Mesothelial cell of epicardium (in vitro differentiated cells): ENCODE data around the gene ANKS1B. TPM values are rescaled to one million over a fixed set of nuclear protein-coding genes. Genes with fewer than 3 reads are reported as not detected.
"Not testable (repeated sequence)": the region's sequence is repeated elsewhere in the genome, so short reads cannot be mapped to it uniquely, and the experiment has no call there.

ENCODE experiments used
- DNase-seq, 2 experiments: peaks; one replicate each; pipeline ENCODE4 v3.0.0; 2021; ENCODE audit warnings: low spot score in 2 of 2; ENCODE audit not compliant: unreplicated experiment in 2 of 2
- H3K27ac Mint-ChIP-seq: 2 replicates; pipeline ENCODE4 v1.8.0; 2021; ENCODE audit warnings: mixed read lengths
- H3K27me3 Mint-ChIP-seq: 2 replicates; pipeline ENCODE4 v1.8.0; 2021; ENCODE audit warnings: low read depth, mixed read lengths
- H3K36me3 Mint-ChIP-seq: 2 replicates; pipeline ENCODE4 v1.8.0; 2021; ENCODE audit warnings: mixed read lengths
- H3K4me1 Mint-ChIP-seq: 2 replicates; pipeline ENCODE4 v1.8.0; 2021; ENCODE audit warnings: mixed read lengths
- H3K4me3 Mint-ChIP-seq: 2 replicates; pipeline ENCODE4 v1.8.0; 2021; ENCODE audit warnings: mild to moderate bottlenecking, moderate library complexity, mixed read lengths
- H3K9me3 Mint-ChIP-seq: 2 replicates; pipeline ENCODE4 v1.8.0; 2021; ENCODE audit warnings: mixed read lengths
- CTCF ChIP-seq: fragments of 200-600 bp; sonication (generic); IDR thresholded peaks from one replicate; pipeline ENCODE4 v1.5.0; 2021; ENCODE audit warnings: antibody characterized with exemption; ENCODE audit not compliant: unreplicated experiment
- total RNA-seq: library from RNA; stranded (reverse); gene quantifications from 3 replicates; pipeline ENCODE4 v1.2.1, GENCODE V29; 2021

ANKS1B gene
- total RNA-seq, 1 donor from 2014 or later = 8.8 TPM

GRCh38 chr12:98852181-98852580 lies 1132.6 kb downstream of the ANKS1B start:
- Mint-ChIP-seq H3K4me3 (no peak overlapping the region), H3K36me3 (no peaks in the 10 kb centered on the region), H3K27me3 (peaks cover 15% of the 10 kb centered on the region), H3K27ac (no peak overlapping the region), H3K4me1 (no peaks in the 10 kb centered on the region), H3K9me3 (no peaks in the 10 kb centered on the region)
- no peak for TF ChIP-seq CTCF
- DNase-seq = no peak

GRCh38 chr12:98847242-98847641 lies 1137.5 kb downstream of the ANKS1B start:
- TF ChIP-seq CTCF = no peak
- Mint-ChIP-seq H3K4me3 (no peak overlapping the region), H3K36me3 (no peaks in the 10 kb centered on the region), H3K27ac (no peak overlapping the region), H3K27me3 (peaks cover 26% of the 10 kb centered on the region), H3K4me1 (no peaks in the 10 kb centered on the region), H3K9me3 (no peaks in the 10 kb centered on the region)
- DNase-seq = no peak

GRCh38 chr12:98845957-98846356 lies 1138.8 kb downstream of the ANKS1B start:
- Mint-ChIP-seq H3K9me3 (no peaks in the 10 kb centered on the region), H3K27me3 (peaks cover 27% of the 10 kb centered on the region), H3K36me3 (no peaks in the 10 kb centered on the region), H3K27ac (no peak overlapping the region), H3K4me3 (no peak overlapping the region), H3K4me1 (no peaks in the 10 kb centered on the region)
- no peak for TF ChIP-seq CTCF
- DNase-seq = no peak

- no peak for DNase-seq
- TF ChIP-seq CTCF = no peak
- Mint-ChIP-seq H3K4me3 (no peak overlapping the region), H3K27ac (no peak overlapping the region), H3K4me1 (no peaks in the 10 kb centered on the region), H3K27me3 (peaks cover 63% of the 10 kb centered on the region), H3K36me3 (no peaks in the 10 kb centered on the region), H3K9me3 (no peaks in the 10 kb centered on the region)
Observed at GRCh38 chr12:98840325-98840724, 1144.4 kb downstream of the ANKS1B start.

- TF ChIP-seq CTCF = peak; percentile 66
- Mint-ChIP-seq H3K27me3 (peaks cover 52% of the 10 kb centered on the region), H3K36me3 (no peaks in the 10 kb centered on the region), H3K27ac (peak overlapping the region; percentile 8), H3K9me3 (no peaks in the 10 kb centered on the region), H3K4me3 (no peak overlapping the region), H3K4me1 (no peaks in the 10 kb centered on the region)
- no peak for DNase-seq
Observed at GRCh38 chr12:98838231-98838647, 1146.5 kb downstream of the ANKS1B start.

GRCh38 chr12:98837134-98837752 lies 1147.5 kb downstream of the ANKS1B start:
- not testable (repeated sequence) for DNase-seq, H3K27ac Mint-ChIP-seq, H3K4me3 Mint-ChIP-seq, H3K9me3 Mint-ChIP-seq, H3K4me1 Mint-ChIP-seq, H3K36me3 Mint-ChIP-seq
- peaks cover 49% of the 10 kb centered on the region for H3K27me3 Mint-ChIP-seq
